GM12865 (cell line): ENCODE results near the gene MZB1.

ENCODE experiments used
- DNase-seq: peaks from one replicate; pipeline ENCODE4 v3.0.0; 2010; ENCODE audit warnings: low read depth
- H3K4me3 ChIP-seq: 2 replicates; pipeline ENCODE4 v1.5.1; 2011; ENCODE audit warnings: mild to moderate bottlenecking, low read depth, low read length, control low read depth
- CTCF ChIP-seq: IDR thresholded peaks from 2 replicates; pipeline ENCODE4 v1.5.1; 2011; ENCODE audit warnings: low read length, control low read depth, low read depth, inconsistent platforms; ENCODE audit not compliant: insufficient read depth; ENCODE audit errors: missing control alignments

The MZB1 gene

GRCh38 chr5:139385061-139386049 is 4.4 kb downstream of the MZB1 start:
- peak; percentile 50 for DNase-seq
- peak overlapping the region; percentile 29 for H3K4me3 ChIP-seq
- TF ChIP-seq CTCF = no peak

DNA sequence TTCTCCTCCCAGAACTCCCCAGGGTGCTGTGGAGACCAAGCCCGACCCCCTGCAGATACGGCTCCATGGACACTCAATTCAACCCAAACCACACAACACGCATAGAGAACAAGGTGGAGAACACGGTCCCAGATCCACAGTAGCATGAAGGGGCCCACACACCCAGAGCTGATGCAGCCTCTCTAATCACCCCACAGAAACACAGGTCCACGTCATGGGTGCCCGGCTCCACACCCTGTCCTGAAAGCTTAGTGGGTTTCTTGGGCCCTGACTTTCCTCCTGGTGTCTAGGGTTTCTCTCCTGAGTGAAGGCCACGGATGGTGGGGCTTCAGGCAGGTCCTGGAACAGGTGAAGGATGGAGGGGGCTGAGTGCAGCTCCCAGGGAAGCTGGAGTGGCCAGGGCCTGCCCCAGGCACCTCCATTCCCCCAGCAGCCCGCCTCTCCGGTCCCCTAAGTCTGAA is 5.1 kb downstream of the MZB1 start:
- no peak for TF ChIP-seq CTCF
- H3K4me3 ChIP-seq = no peak overlapping the region; the same call in 1 of the 2 replicates
- peak; percentile 39 for DNase-seq

- DNase-seq = no peak
- H3K4me3 ChIP-seq = no peak overlapping the region
- TF ChIP-seq CTCF = no peak
Measured at GRCh38 chr5:139383993-139384590, 5.6 kb downstream of the MZB1 start.

- TF ChIP-seq CTCF = no peak
- no peak for DNase-seq
- no peak within 1 kb of the TSS for H3K4me3 ChIP-seq
Measured at GRCh38 chr5:139383275-139383992, 6.3 kb downstream of the MZB1 start, which contains the start of gene SLC23A1. TSS of gene SLC23A1 (minus strand) at chr5:139383297. CDS start at chr5:139383253, 44 bp downstream.

- no peak for TF ChIP-seq CTCF
- no peak overlapping the region for H3K4me3 ChIP-seq
- DNase-seq = no peak
Measured at GRCh38 chr5:139382807-139383206, 6.9 kb downstream of the MZB1 start.

- no peak for DNase-seq
- TF ChIP-seq CTCF = no peak
- no peak overlapping the region for H3K4me3 ChIP-seq
Measured at GRCh38 chr5:139381837-139382761, 7.6 kb downstream of the MZB1 start.
